Prostate gland (tissue), 2 donors: Measurements from ENCODE around the gene VAC14.

Experiments
- CTCF ChIP-seq, 4 experiments: fragments of 200-600 bp in 2 of 4; fragments of 450-650 bp in 2 of 4; sonication (generic) in 2 of 4; IDR thresholded peaks; 1 replicate in 3 of 4; 2 replicates in 1 of 4; pipeline ENCODE4 v1.5.1; 2016 to 2019; ENCODE audit warnings: antibody characterized with exemption in 4 of 4, mild to moderate bottlenecking in 2 of 4, moderate library complexity in 2 of 4
- POLR2A ChIP-seq: fragments of 450-650 bp; IDR thresholded peaks from one replicate; pipeline ENCODE4 v1.6.1; 2016; ENCODE audit warnings: antibody characterized with exemption, mild to moderate bottlenecking
- POLR2AphosphoS5 ChIP-seq: sonication (generic); formaldehyde crosslinking; IDR thresholded peaks from one replicate; pipeline ENCODE4 v1.6.1; 2017; ENCODE audit warnings: antibody characterized with exemption

- no peak for TF ChIP-seq CTCF (IDR thresholded peaks at IDR 0.05)
- no peak for TF ChIP-seq POLR2A
- no peak for TF ChIP-seq POLR2AphosphoS5
These were observed 79.6 kb downstream of the VAC14 start for GRCh38 chr16:70721202-70721963.
